ENCODE measurements around the gene ADAMTSL4. TPM values are rescaled to one million over a fixed set of nuclear protein-coding genes. Genes with fewer than 3 reads are reported as not detected.

ADAMTSL4 gene
- total and polyA plus RNA-seq, 2 of the 8 experiments (the other 6 are each of a cell fraction or from before 2014, with no cell fraction given): 4.2 to 5.4 TPM

- TF ChIP-seq KDM5A (IDR thresholded peaks at IDR 0.05; ENCODE audit: low read length) (no peak), SP2 (IDR thresholded peaks at IDR 0.05; ENCODE audit: low read length) (no peak), TBP (IDR thresholded peaks at IDR 0.05; ENCODE audit: low read depth, low read length) (peak; percentile 96), CHD2 (IDR thresholded peaks at IDR 0.05; ENCODE audit: low read length) (no peak), CTCF (IDR thresholded peaks at IDR 0.05; ENCODE audit: control extremely low read depth in 1 of 3, insufficient read depth in 1 of 3, low read depth in 1 of 3, low read length in 3 of 3) (no peak), SIX5 (IDR thresholded peaks at IDR 0.05; ENCODE audit: low read depth, low read length) (no peak), MAFK (IDR thresholded peaks at IDR 0.05; ENCODE audit: low read depth, low read length) (no peak), TCF12 (IDR thresholded peaks at IDR 0.05; ENCODE audit: low read depth, low read length) (no peak), ATF2 (IDR thresholded peaks at IDR 0.05; ENCODE audit: low read length) (peak; percentile 45; the same call in 1 of the 2 replicates), USF2 (IDR thresholded peaks at IDR 0.05; ENCODE audit: low read length) (no peak), HDAC2 (IDR thresholded peaks at IDR 0.05; ENCODE audit: borderline replicate concordance in 1 of 2, low read depth in 2 of 2, low read length in 2 of 2) (peak in 1 of 2 experiments; percentile 14; a peak in 1 of 4 replicates), CEBPB (IDR thresholded peaks at IDR 0.05; ENCODE audit: low read depth, low read length) (peak; percentile 68), MAX (IDR thresholded peaks at IDR 0.05) (peak; percentile 24), ATF3 (IDR thresholded peaks at IDR 0.05; ENCODE audit: insufficient read depth, low read depth, low read length) (0 out of 2 replicates have a peak, but pooled peaks have one; percentile 5)
Observed at GRCh38 chr1:150579110-150579944, 30.1 kb downstream of the ADAMTSL4 start, which contains the start of gene MCL1 (continued).
